Measurements from ENCODE around the gene ST3GAL6. TPM values are rescaled to one million over a fixed set of nuclear protein-coding genes. Genes with fewer than 3 reads are reported as not detected.

The ST3GAL6 gene
- total RNA-seq, 2 experiments from 2014 or later, result 0.44 to 0.45 TPM

- peak in 2 of 14 experiments; percentile 7 to 9 for DNase-seq
- no peak for TF ChIP-seq CTCF (IDR thresholded peaks at IDR 0.05)
Observed at GRCh38 chr3:98733812-98734281, 29.3 kb upstream of the ST3GAL6 start.

GRCh38 chr3:98734306-98734705 is 28.8 kb upstream of the ST3GAL6 start:
- ATAC-seq (ENCODE audit: poor library complexity) (no peak), DNase-seq (no peak)
- H3K27me3 ChIP-seq (ENCODE audit: control insufficient read depth in 1 of 2, insufficient read depth in 2 of 2, low read length in 2 of 2), result peaks cover 32 to 44% of the 10 kb centered on the region in 2 experiments
- peak overlapping the region; percentile 7 for H3K4me3 ChIP-seq (ENCODE audit: low read length)
- H3K9me3 Mint-ChIP-seq, result no peaks in the 10 kb centered on the region
- no peak overlapping the region for H3K27ac Mint-ChIP-seq
- peaks cover 74% of the 10 kb centered on the region for H3K27me3 Mint-ChIP-seq
- no peaks in the 10 kb centered on the region for H3K9me3 ChIP-seq (ENCODE audit: control insufficient read depth in 1 of 2, insufficient read depth in 1 of 2, low read length in 2 of 2)
- no peak for TF ChIP-seq CTCF (IDR thresholded peaks at IDR 0.05)
- intact Hi-C loops (cut with DNase I, micrococcal nuclease), result no loop called here
- peaks cover 21% of the 10 kb centered on the region for H3K4me1 ChIP-seq (ENCODE audit: insufficient read depth, low read length)
- ChIA-PET CTCF (no interaction called here), POLR2A (no interaction called here)
- no peaks in the 10 kb centered on the region for H3K36me3 Mint-ChIP-seq (ENCODE audit: low read depth)
- H3K36me3 ChIP-seq (ENCODE audit: insufficient read depth, low read length), result no peaks in the 10 kb centered on the region
- peak overlapping the region; percentile 66 for H3K4me3 Mint-ChIP-seq
- H3K4me1 Mint-ChIP-seq (ENCODE audit: low read depth), result peaks cover 18% of the 10 kb centered on the region
- H3K27ac ChIP-seq (ENCODE audit: low read depth in 1 of 2, low read length in 2 of 2), result no peak overlapping the region

More at GRCh38 chr3:98733812-98734281, 29.3 kb upstream of the ST3GAL6 start:
- ChIA-PET CTCF (no interaction called here), POLR2A (no interaction called here)
- Histone ChIP-seq H3K9me3 (ENCODE audit: control insufficient read depth in 1 of 2, insufficient read depth in 1 of 2, low read length in 2 of 2) (no peaks in the 10 kb centered on the region), H3K4me1 (ENCODE audit: insufficient read depth, low read length) (peaks cover 21% of the 10 kb centered on the region), H3K27ac (ENCODE audit: low read depth in 1 of 2, low read length in 2 of 2) (no peak overlapping the region), H3K36me3 (ENCODE audit: insufficient read depth, low read length) (no peaks in the 10 kb centered on the region), H3K4me3 (ENCODE audit: low read length) (peak overlapping the region; percentile 7), H3K27me3 (ENCODE audit: control insufficient read depth in 1 of 2, insufficient read depth in 2 of 2, low read length in 2 of 2) (peaks cover 32 to 44% of the 10 kb centered on the region in 2 experiments)
- peaks cover 18% of the 10 kb centered on the region for H3K4me1 Mint-ChIP-seq (ENCODE audit: low read depth)
- peaks cover 72% of the 10 kb centered on the region for H3K27me3 Mint-ChIP-seq
- peak overlapping the region; percentile 66 for H3K4me3 Mint-ChIP-seq
- intact Hi-C loops (cut with DNase I, micrococcal nuclease), result no loop called here
- no peaks in the 10 kb centered on the region for H3K36me3 Mint-ChIP-seq (ENCODE audit: low read depth)
- no peaks in the 10 kb centered on the region for H3K9me3 Mint-ChIP-seq
- ATAC-seq (ENCODE audit: poor library complexity), result peak; percentile 48
- no peak overlapping the region for H3K27ac Mint-ChIP-seq

- no peak overlapping the region for H3K4me3 ChIP-seq (ENCODE audit: low read length)
- H3K27ac Mint-ChIP-seq, result no peak overlapping the region
- no peak overlapping the region for H3K4me3 Mint-ChIP-seq
- H3K27me3 Mint-ChIP-seq, result peaks cover 70% of the 10 kb centered on the region
- ATAC-seq (ENCODE audit: poor library complexity) (no peak), DNase-seq (no peak)
- H3K9me3 Mint-ChIP-seq, result no peaks in the 10 kb centered on the region
- ChIA-PET CTCF (no interaction called here), POLR2A (no interaction called here)
- H3K36me3 Mint-ChIP-seq (ENCODE audit: low read depth), result no peaks in the 10 kb centered on the region
- intact Hi-C loops (cut with DNase I, micrococcal nuclease), result no loop called here
- no peaks in the 10 kb centered on the region for H3K36me3 ChIP-seq (ENCODE audit: insufficient read depth, low read length)
- peaks cover 28 to 40% of the 10 kb centered on the region in 2 experiments for H3K27me3 ChIP-seq (ENCODE audit: control insufficient read depth in 1 of 2, insufficient read depth in 2 of 2, low read length in 2 of 2)
- no peaks in the 10 kb centered on the region for H3K9me3 ChIP-seq (ENCODE audit: control insufficient read depth in 1 of 2, insufficient read depth in 1 of 2, low read length in 2 of 2)
- H3K4me1 Mint-ChIP-seq (ENCODE audit: low read depth), result peaks cover 18% of the 10 kb centered on the region
- H3K4me1 ChIP-seq (ENCODE audit: insufficient read depth, low read length), result peaks cover 21% of the 10 kb centered on the region
- no peak overlapping the region for H3K27ac ChIP-seq (ENCODE audit: low read depth in 1 of 2, low read length in 2 of 2)
- no peak for TF ChIP-seq CTCF (IDR thresholded peaks at IDR 0.05)
Observed at GRCh38 chr3:98734735-98735134, 28.4 kb upstream of the ST3GAL6 start.

Measured in CD4-positive, alpha-beta T cell (primary cell).